DND-41 (cell line): ENCODE results near the gene SDK2.

Source experiments
- CTCF ChIP-seq: IDR thresholded peaks from 2 replicates; pipeline ENCODE4 v1.5.1; 2012; ENCODE audit warnings: borderline replicate concordance, low read length, moderate library complexity, mild to moderate bottlenecking; ENCODE audit not compliant: poor library complexity, severe bottlenecking; ENCODE audit errors: extremely low read depth
- EZH2 ChIP-seq: IDR thresholded peaks from 3 replicates; pipeline ENCODE4 v1.6.1; 2012; ENCODE audit warnings: borderline replicate concordance, low read depth, mild to moderate bottlenecking, moderate library complexity, low read length, inconsistent platforms; ENCODE audit not compliant: severe bottlenecking

GRCh38 chr17:73354423-73355284, 289.6 kb downstream of the SDK2 start:
- TF ChIP-seq CTCF (no peak), EZH2 (no peak)
